ENCODE results near the gene JAG2.
A peak's percentile ranks its signal among the peaks of the same experiment; 100 is the strongest.

Gene JAG2

DNA sequence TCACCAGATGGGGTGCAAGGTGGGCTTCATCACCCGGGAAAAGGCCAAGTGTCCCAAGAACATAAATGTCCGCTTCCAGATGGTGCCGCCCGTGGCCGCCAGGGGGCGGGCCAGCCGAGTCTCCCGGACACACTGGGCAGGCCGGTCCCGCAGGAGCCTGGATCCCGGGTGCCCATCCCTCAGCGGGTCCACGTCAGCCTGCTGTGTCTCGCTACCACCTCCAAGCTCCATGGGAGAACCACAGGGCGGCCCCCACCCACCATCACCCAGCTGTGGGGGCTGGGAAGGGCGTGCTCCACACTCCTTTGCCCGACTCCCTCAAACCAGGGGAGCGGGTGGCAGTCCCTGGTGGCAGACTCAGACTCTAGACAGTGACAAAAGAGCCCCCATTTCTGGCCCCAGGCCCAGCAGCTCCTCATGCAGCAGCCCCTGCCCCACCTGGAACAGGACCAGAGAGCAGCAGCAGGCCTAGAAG, 34.5 kb upstream of the JAG2 start:
- peak; percentile 60 for DNase-seq

DNA sequence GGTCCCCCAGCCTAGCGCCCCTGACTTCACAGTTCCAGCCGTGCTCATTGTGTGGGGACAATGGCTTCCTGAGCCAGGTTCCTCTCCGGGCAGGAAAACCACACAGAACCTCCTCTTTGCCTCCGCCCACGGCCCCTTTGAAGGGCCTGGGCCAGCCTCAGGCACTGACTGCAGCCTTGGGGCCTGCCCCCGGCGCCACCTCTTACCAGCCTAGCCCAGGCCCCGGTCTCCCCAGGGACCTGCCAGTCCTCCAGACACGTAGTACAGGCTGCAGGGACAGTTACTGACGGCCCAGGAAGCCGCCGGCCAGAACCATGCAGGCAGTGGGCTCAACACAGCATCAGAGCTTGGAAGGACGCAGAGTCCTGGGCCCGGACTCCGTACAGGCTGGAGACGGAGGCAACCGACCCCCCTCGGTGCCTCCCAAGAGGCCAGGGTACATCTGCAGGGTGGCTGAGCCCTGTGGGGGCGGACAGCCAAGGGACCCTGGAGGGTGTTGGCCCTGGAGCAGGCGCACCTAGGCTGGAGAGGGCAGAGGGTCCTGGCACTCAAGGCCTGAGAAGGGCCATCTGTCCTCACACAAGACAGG, 33.4 kb upstream of the JAG2 start:
- DNase-seq = peak; percentile 44

GRCh38 chr14:105201156-105201924, 32.8 kb upstream of the JAG2 start:
- no peak for DNase-seq

GRCh38 chr14:105200641-105201040, 32.1 kb upstream of the JAG2 start:
- DNase-seq = no peak

DNA sequence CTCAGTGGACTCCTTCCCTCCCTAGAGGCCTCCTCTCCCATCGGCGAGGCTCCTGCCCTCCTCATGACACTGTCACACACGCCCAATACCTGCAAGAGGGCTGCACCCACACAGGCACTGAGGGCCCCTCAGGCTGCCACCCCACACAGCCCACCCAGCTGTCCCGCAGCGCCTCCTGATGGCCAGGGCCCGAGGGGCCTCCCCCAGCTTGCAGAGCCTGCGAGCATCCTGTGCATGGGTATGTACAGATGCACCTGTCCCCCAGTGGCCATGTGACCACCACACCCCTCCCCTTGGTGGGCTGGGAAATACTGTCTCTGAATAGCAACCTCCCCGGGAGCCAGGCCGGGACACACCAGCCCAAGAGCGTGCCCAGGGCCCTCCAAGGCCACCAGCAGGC, 31.5 kb upstream of the JAG2 start:
- DNase-seq = no peak

GRCh38 chr14:105199093-105199492, 30.5 kb upstream of the JAG2 start:
- DNase-seq = no peak

- no peak for DNase-seq
Observed at GRCh38 chr14:105198588-105198987, 30.0 kb upstream of the JAG2 start.

GRCh38 chr14:105197211-105197641, 28.6 kb upstream of the JAG2 start:
- DNase-seq = no peak

- no peak for DNase-seq
Observed at GRCh38 chr14:105196265-105196960, 27.8 kb upstream of the JAG2 start.

GRCh38 chr14:105195522-105196264, 27.1 kb upstream of the JAG2 start:
- no peak for DNase-seq

DNA sequence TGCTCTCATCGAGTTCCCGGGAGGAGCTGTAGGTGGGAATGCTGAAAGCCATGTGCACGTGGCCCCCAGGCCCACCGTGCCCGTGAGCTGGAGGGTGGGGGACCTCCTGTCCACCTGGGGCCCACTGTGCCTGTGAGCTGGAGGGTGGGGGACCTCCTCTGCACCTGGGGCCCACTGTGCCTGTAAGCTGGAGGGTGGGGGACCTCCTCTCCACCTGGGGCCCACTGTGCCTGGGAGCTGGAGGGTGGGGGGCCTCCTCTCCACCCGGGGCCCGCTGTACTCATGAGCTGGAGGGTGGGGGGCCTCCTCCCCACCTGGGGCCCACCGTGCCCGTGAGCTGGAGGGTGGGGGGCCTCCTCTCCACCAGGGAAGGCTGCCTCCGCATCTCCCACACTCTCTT, 26.5 kb upstream of the JAG2 start:
- DNase-seq = no peak

DNA sequence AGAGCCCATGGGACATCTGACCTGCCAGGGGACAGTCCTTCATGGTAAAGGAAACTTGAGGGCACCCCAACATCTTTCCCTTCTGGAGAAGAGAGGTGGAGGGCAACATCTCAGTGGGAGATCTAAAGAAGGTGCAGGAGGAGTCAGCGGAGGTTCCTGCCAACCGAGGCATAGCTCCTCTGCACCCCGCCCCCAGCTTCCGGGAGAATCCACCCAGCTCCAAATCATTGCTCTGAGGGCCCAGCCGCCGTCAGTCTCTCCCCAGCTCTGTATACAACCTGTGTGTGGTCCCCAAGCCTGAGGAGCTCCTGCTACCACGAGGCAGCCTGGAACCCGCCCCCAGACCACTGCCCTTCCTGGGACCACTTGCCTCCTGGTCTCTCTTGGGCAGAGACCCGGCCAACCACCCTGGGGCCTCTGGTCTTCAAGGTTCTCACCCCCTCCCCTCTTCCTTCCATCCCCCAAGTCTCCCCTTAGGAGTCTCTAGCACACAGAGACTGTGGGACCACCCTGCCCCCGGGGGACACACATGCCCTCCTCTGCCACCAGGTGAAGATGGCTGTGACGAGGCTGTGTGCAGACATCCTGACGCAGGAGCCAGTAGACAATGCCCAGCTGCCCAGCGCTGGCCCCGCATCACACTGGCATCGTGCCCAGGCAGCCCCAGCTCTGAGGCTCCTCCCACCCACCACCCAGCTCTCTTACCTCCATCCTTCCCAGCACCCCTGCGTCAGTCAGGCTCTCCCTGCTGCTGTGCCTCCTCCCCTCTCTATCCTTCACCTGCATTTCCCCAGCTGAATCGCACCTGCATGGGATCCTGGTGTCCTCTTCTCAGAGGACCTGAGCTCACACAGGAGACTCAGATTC, 25.6 kb upstream of the JAG2 start:
- no peak for DNase-seq

- no peak for DNase-seq
Observed at GRCh38 chr14:105192866-105193731, 24.5 kb upstream of the JAG2 start.

GRCh38 chr14:105187935-105188524, 19.5 kb upstream of the JAG2 start:
- DNase-seq = no peak

DNA sequence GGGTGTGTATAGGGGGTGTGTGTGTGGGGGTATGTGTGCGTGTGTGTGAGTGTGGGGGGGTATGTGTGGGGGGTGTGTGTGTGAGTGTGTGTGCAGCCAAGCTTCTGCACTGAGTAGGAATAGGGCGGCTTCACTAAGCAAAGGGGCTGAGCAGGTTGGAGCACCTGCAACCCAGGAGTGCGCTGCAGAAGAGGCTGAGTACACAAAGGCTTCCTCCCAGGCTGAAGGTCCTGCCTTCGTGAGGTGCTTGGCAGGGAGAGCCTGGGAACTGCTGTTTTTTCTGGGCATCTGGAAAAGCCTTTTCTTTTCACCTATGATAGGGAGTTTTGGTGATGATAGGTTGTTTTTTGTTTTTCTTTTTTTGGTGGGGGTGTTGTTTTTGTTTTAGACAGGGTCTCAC, 18.5 kb upstream of the JAG2 start:
- DNase-seq = no peak

DNA sequence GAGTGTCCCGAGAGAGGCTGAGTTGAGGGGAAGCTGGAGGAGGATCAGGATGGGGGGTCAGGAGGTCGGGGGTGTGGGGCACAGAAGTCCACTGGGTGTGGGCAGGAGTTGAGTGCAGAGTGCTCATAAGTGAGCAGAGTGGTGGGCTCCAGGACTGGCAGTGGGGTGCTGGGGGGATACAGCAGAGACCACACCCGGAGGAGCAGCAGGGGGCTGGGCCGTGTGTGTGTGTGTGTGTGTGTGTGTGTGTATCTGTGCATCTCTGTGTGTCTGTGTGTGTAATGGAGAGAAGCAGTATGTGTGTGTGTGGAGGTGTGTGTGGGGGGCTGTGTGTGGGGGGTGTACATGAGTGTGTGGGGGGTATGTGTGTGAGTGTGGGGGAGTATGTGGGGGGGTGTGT, 17.4 kb upstream of the JAG2 start:
- no peak for DNase-seq

GRCh38 chr14:105185001-105185400, 16.4 kb upstream of the JAG2 start:
- DNase-seq = no peak

DNA sequence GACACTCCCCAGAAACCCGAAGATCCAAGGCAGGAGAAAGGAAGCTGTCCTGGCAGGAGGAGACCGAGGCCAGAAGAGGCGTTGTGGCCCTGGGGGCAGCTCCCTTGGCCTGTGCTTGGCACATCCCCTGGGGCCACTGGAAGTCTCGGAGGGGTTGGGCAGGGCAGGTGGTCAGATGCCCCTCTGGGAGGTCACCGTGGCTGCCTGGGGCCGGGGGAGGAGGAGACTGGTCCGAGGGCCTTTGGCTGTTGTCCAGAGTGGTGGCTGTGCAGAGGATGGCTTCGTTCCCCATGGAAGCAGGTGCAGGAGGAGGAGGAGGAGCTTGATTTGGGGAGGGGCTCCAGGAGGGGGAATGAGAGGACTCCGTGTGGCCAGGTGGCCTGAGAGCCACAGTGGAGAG, 15.9 kb upstream of the JAG2 start:
- DNase-seq = no peak

DNA sequence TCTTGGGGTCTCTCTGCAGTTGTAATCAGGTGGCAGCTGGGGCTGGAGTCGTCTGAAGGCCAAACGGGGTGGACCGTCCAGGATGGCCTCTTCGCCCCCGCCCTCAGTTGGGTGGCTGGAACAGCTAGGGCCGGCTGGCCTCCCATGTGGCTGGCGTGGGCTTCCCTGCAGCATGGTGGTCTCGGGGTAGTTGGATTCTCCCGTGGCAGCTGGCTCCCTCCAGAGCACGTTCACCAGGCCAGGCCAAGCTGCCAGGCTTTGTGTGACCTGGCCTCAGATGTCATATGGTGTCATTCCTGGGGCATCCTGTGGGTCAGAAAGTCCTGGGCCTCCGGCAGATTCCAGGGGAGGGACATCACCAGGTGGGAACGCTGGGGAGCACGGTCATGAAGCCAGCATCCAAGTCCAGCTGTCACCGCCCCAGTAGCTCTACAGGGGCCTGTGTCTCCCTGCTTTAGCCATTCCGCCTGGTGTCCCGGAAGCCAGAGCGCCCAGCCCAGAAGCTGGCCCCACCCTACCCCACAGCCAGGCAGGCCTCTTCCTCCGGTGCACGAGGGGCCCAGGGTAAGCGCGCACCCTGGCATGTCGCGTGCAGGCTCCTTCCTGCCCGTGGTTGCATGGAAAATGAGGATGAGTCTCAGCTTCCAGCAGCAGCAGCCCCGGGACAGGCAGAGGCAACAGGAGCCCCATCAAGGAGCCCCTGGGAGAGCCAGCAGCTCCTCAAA, 13.9 kb upstream of the JAG2 start:
- no peak for DNase-seq

Data from activated CD4-positive, alpha-beta T cell treated with anti-CD3 and anti-CD28 coated beads, Interleukin-2, amount 50 U/mL, for 16 hours (primary cell).